Esophagus squamous epithelium (tissue), 4 donors: ENCODE data around the gene KEL.

ENCODE experiments used
- CTCF ChIP-seq, 6 experiments: fragments of 450-650 bp in 4 of 6; fragments of 200-600 bp in 2 of 6; sonication (generic) in 2 of 6; IDR thresholded peaks; one replicate each; pipeline ENCODE4 v1.5.1; 2016 to 2019; ENCODE audit warnings: antibody characterized with exemption in 6 of 6, mild to moderate bottlenecking in 4 of 6, moderate library complexity in 4 of 6
- POLR2A ChIP-seq, 4 donors: fragments of 450-650 bp; IDR thresholded peaks; one replicate each; pipeline ENCODE4 v1.6.1; 2017; ENCODE audit warnings: antibody characterized with exemption in 4 of 4, mild to moderate bottlenecking in 4 of 4, moderate library complexity in 3 of 4

- TF ChIP-seq POLR2A (IDR thresholded peaks at IDR 0.05) = no peak
- no peak for TF ChIP-seq CTCF (IDR thresholded peaks at IDR 0.05)
These were observed 64.5 kb downstream of the KEL start for GRCh38 chr7:142897691-142898090.
